ENCODE data around the gene GBA2.
A peak's percentile ranks its signal among the peaks of the same experiment; 100 is the strongest.

GBA2 gene

GRCh38 chr9:35763803-35764202, 14.8 kb upstream of the GBA2 start:
- no peak for DNase-seq

- DNase-seq: no peak
These were observed 14.2 kb upstream of the GBA2 start for GRCh38 chr9:35763181-35763580.

GRCh38 chr9:35760651-35761050, 11.6 kb upstream of the GBA2 start:
- no peak for DNase-seq

- no peak for DNase-seq
These were observed 10.8 kb upstream of the GBA2 start for GRCh38 chr9:35759795-35760194.

- DNase-seq: no peak
These were observed 9.5 kb upstream of the GBA2 start for GRCh38 chr9:35758475-35759050.

GRCh38 chr9:35757892-35758275, 8.9 kb upstream of the GBA2 start:
- DNase-seq: no peak

GRCh38 chr9:35757226-35757891, 8.3 kb upstream of the GBA2 start:
- no peak for DNase-seq

- peak; percentile 91 for DNase-seq
These were observed 7.5 kb upstream of the GBA2 start for GRCh38 chr9:35756275-35757225.

- DNase-seq: no peak
These were observed 6.0 kb upstream of the GBA2 start for GRCh38 chr9:35755071-35755470.

GRCh38 chr9:35754264-35754663, 5.2 kb upstream of the GBA2 start, which contains the start of gene MSMP:
Gene MSMP, minus strand, starts transcription at chr9:35754276. Its CDS starts 147 bp downstream, at chr9:35754129.
- no peak for DNase-seq

GRCh38 chr9:35753466-35753865, 4.4 kb upstream of the GBA2 start:
- DNase-seq: no peak

GRCh38 chr9:35750256-35750531, 1.2 kb upstream of the GBA2 start:
- no peak for DNase-seq

- peak; percentile 82 for DNase-seq
These were observed 657 bp upstream of the GBA2 start for GRCh38 chr9:35749515-35750255.

GRCh38 chr9:35748242-35748857, 678 bp downstream of the GBA2 start:
- peak; percentile 66 for DNase-seq

- no peak for DNase-seq
These were observed 2.4 kb downstream of the GBA2 start for GRCh38 chr9:35746583-35746982.

GRCh38 chr9:35745569-35745968, 3.5 kb downstream of the GBA2 start:
- DNase-seq: no peak

- DNase-seq: no peak
These were observed 5.0 kb downstream of the GBA2 start for GRCh38 chr9:35743880-35744518.

- DNase-seq: no peak
These were observed 5.6 kb downstream of the GBA2 start for GRCh38 chr9:35743452-35743851.

GRCh38 chr9:35741740-35742139, 7.3 kb downstream of the GBA2 start:
- no peak for DNase-seq

- no peak for DNase-seq
These were observed 8.8 kb downstream of the GBA2 start for GRCh38 chr9:35740243-35740642.

- no peak for DNase-seq
These were observed 10.1 kb downstream of the GBA2 start for GRCh38 chr9:35738924-35739323.

GRCh38 chr9:35738186-35738585, 10.8 kb downstream of the GBA2 start:
- DNase-seq: no peak

All from activated effector memory CD4-positive, alpha-beta T cell treated with anti-CD3 and anti-CD28 coated beads, Interleukin-2, amount 50 U/mL, for 16 hours (primary cell).